GM13977 (cell line): ENCODE measurements around the gene RASL11A.

Experiments used
- DNase-seq: peaks from one replicate; pipeline ENCODE4 v3.0.0; 2012; ENCODE audit warnings: low spot score
- CTCF ChIP-seq: IDR thresholded peaks from 2 replicates; pipeline ENCODE4 v1.5.1; 2012; ENCODE audit warnings: mild to moderate bottlenecking, control low read depth; ENCODE audit not compliant: insufficient read depth; ENCODE audit errors: extremely low read depth, missing control alignments
- in situ Hi-C: fragments of 300-500 bp; cut with MboI; formaldehyde crosslinking; loops from one replicate; pipeline ENCODE4 v1.12.0; 2022; ENCODE audit warnings: low sequenced_read_pairs, low pct_unique_long_range_greater_than_20kb, mixed read lengths, inconsistent platforms; ENCODE audit not compliant: unreplicated experiment

Gene RASL11A

GRCh38 chr13:27264648-27265047, 6.0 kb upstream of the RASL11A start:
- in situ Hi-C loops: no loop called here
- no peak for TF ChIP-seq CTCF

GRCh38 chr13:27266917-27267316, 3.7 kb upstream of the RASL11A start:
- no peak for TF ChIP-seq CTCF
- in situ Hi-C loops: no loop called here
- DNase-seq: no peak

More at GRCh38 chr13:27264648-27265047, 6.0 kb upstream of the RASL11A start:
- DNase-seq: no peak

- DNase-seq: no peak
- no peak for TF ChIP-seq CTCF
- in situ Hi-C loops: no loop called here
These were observed 3.0 kb upstream of the RASL11A start for GRCh38 chr13:27267596-27267995.

- no peak for DNase-seq
- TF ChIP-seq CTCF: no peak
- in situ Hi-C loops: no loop called here
These were observed 1.4 kb upstream of the RASL11A start for GRCh38 chr13:27269114-27269665.

GRCh38 chr13:27271570-27272096, 1.0 kb downstream of the RASL11A start:
- no peak for TF ChIP-seq CTCF
- DNase-seq: no peak
- in situ Hi-C loops: no loop called here

GRCh38 chr13:27273658-27274425, 3.2 kb downstream of the RASL11A start:
- in situ Hi-C loops: no loop called here
- no peak for DNase-seq

More at GRCh38 chr13:27273658-27274425, 3.2 kb downstream of the RASL11A start:
- TF ChIP-seq CTCF: no peak
